CD14-positive monocyte (primary cell): ENCODE measurements around the gene TMEM45A. TPM values are rescaled to one million over a fixed set of nuclear protein-coding genes. Genes with fewer than 3 reads are reported as not detected.

Source experiments
- DNase-seq, 3 donors: peaks; one replicate each; pipeline ENCODE4 v3.0.0-alpha.2; 2011 to 2022
- H2AFZ ChIP-seq: 2 replicates; pipeline ENCODE4 v1.6.0; 2012; ENCODE audit warnings: mild to moderate bottlenecking, low read depth, low read length, inconsistent platforms; ENCODE audit not compliant: insufficient read depth, poor library complexity, severe bottlenecking
- H3K27ac ChIP-seq, 2 donors: 1 replicate in 1 of 2; 2 replicates in 1 of 2; pipeline ENCODE4 v1.5.1; 2012 to 2013; ENCODE audit warnings: low read length in 2 of 2, control low read depth in 1 of 2, inconsistent platforms in 1 of 2, low read depth in 1 of 2, mild to moderate bottlenecking in 1 of 2
- H3K27me3 ChIP-seq, 2 donors: one replicate each; pipeline versions ENCODE4 v1.6.0 to v1.6.1; 2011 to 2013; ENCODE audit warnings: low read length in 2 of 2; ENCODE audit not compliant: control insufficient read depth in 2 of 2, insufficient read depth in 2 of 2
- H3K36me3 ChIP-seq, 2 donors: replicated peaks in 1 of 2; 1 replicate in 1 of 2; 2 replicates in 1 of 2; pipeline versions ENCODE4 v1.5.1 to v1.6.1; 2012 to 2013; ENCODE audit warnings: low read length in 2 of 2, control low read depth in 1 of 2, inconsistent platforms in 1 of 2, mild to moderate bottlenecking in 1 of 2; ENCODE audit not compliant: insufficient read depth in 2 of 2, control insufficient read depth in 1 of 2
- H3K4me1 ChIP-seq, 2 donors: 1 replicate in 1 of 2; 2 replicates in 1 of 2; pipeline versions ENCODE4 v1.5.1 to v1.6.1; 2012 to 2013; ENCODE audit warnings: low read length in 2 of 2, control low read depth in 1 of 2, inconsistent platforms in 1 of 2, mild to moderate bottlenecking in 1 of 2, moderate library complexity in 1 of 2; ENCODE audit not compliant: insufficient read depth in 2 of 2, control insufficient read depth in 1 of 2
- H3K4me2 ChIP-seq: replicated peaks from 2 replicates; pipeline ENCODE3; 2012; ENCODE audit warnings: low read length, moderate library complexity, mild to moderate bottlenecking; ENCODE audit not compliant: poor library complexity, severe bottlenecking; ENCODE audit errors: extremely low read depth
- H3K4me3 ChIP-seq, 3 experiments: fragments of 200-600 bp in 1 of 3; sonication (generic) in 1 of 3; replicated peaks in 1 of 3; 1 replicate in 2 of 3; 2 replicates in 1 of 3; pipeline ENCODE4 v1.5.1; 2011 to 2013; ENCODE audit warnings: low read length in 3 of 3, mild to moderate bottlenecking in 3 of 3, control low read depth in 2 of 3, low read depth in 2 of 3, inconsistent platforms in 1 of 3, moderate library complexity in 1 of 3
- H3K79me2 ChIP-seq: 2 replicates; pipeline ENCODE4 v1.6.0; 2012; ENCODE audit warnings: mild to moderate bottlenecking, control low read depth, inconsistent platforms, low read length, moderate library complexity; ENCODE audit not compliant: insufficient read depth
- H3K9ac ChIP-seq: 2 replicates; pipeline ENCODE4 v1.6.0; 2017; ENCODE audit warnings: low read length, mild to moderate bottlenecking; ENCODE audit not compliant: insufficient read depth, poor library complexity, severe bottlenecking
- H3K9me3 ChIP-seq, 2 donors: replicated peaks in 1 of 2; 1 replicate in 1 of 2; 2 replicates in 1 of 2; pipeline versions ENCODE4 v1.5.1 to v1.6.1; 2012 to 2013; ENCODE audit warnings: low read length in 2 of 2, control low read depth in 1 of 2; ENCODE audit not compliant: control insufficient read depth in 1 of 2, insufficient read depth in 1 of 2
- H4K20me1 ChIP-seq: 2 replicates; pipeline ENCODE4 v1.6.0; 2012; ENCODE audit warnings: mild to moderate bottlenecking, low read length, control low read depth, moderate library complexity; ENCODE audit not compliant: insufficient read depth
- H3K27ac Mint-ChIP-seq, 7 donors: one replicate each; pipeline ENCODE4 v1.8.0; 2020; ENCODE audit warnings: mild to moderate bottlenecking in 7 of 7, mixed read lengths in 7 of 7, moderate library complexity in 6 of 7, inconsistent platforms in 2 of 7
- H3K27me3 Mint-ChIP-seq, 3 donors: one replicate each; pipeline ENCODE4 v1.8.0; 2021 to 2022; ENCODE audit warnings: low read depth in 3 of 3, mild to moderate bottlenecking in 3 of 3, mixed read lengths in 3 of 3, moderate library complexity in 3 of 3, inconsistent platforms in 1 of 3
- H3K36me3 Mint-ChIP-seq, 2 donors: one replicate each; pipeline ENCODE4 v1.8.0; 2020; ENCODE audit warnings: mixed read lengths in 2 of 2, inconsistent platforms in 1 of 2, mild to moderate bottlenecking in 1 of 2
- H3K4me1 Mint-ChIP-seq: one replicate; pipeline ENCODE4 v1.8.0; 2020; ENCODE audit warnings: mild to moderate bottlenecking, mixed read lengths
- H3K4me3 Mint-ChIP-seq, 2 donors: one replicate each; pipeline ENCODE4 v1.8.0; 2020; ENCODE audit warnings: mild to moderate bottlenecking in 2 of 2, mixed read lengths in 2 of 2, moderate library complexity in 1 of 2
- H3K9me3 Mint-ChIP-seq, 7 donors: one replicate each; pipeline ENCODE4 v1.8.0; 2020 to 2022; ENCODE audit warnings: mixed read lengths in 7 of 7, mild to moderate bottlenecking in 6 of 7, moderate library complexity in 6 of 7, inconsistent platforms in 2 of 7
- CTCF ChIP-seq: fragments of 200-600 bp; IDR thresholded peaks from one replicate; pipeline ENCODE4 v1.8.0; 2022; ENCODE audit warnings: antibody characterized with exemption, mild to moderate bottlenecking
- WGBS: methylation state at CpG from one replicate; pipeline ENCODE4 v1.1.5; 2013; ENCODE audit warnings: missing lambda C conversion rate; ENCODE audit not compliant: insufficient coverage; 5-methylcytosine and 5-hydroxymethylcytosine counted together
- intact Hi-C, 2 donors: fragments of 100-400 bp; cut with micrococcal nuclease; formaldehyde crosslinking; loops; one replicate each; pipeline versions ENCODE4 v1.15.0 to v1.15.1; 2023
- polyA plus RNA-seq, 3 donors: library from polyadenylated mRNA; depleted of rRNA in 1 of 3; unstranded in 2 of 3; stranded (reverse) in 1 of 3; fragments of 300-500 nt in 2 of 3; fragments of >200 nt in 1 of 3; fragmentation: Illumina TruSeq in 2 of 3; gene quantifications; 1 replicate in 2 of 3; 2 replicates in 1 of 3; pipeline ENCODE4 v1.2.3, GENCODE V29; 2012 to 2021

The TMEM45A gene
- polyA plus RNA-seq, 3 donors, result 0.03 to 1.5 (median 0.97) TPM

- Histone ChIP-seq H3K4me3 (no peak overlapping the region), H3K27me3 (no peaks in the 10 kb centered on the region), H3K9me3 (peaks cover 0 to 5% of the 10 kb centered on the region in 2 donors), H2AFZ (no peak overlapping the region), H3K4me2 (no peak overlapping the region), H3K36me3 (no peaks in the 10 kb centered on the region), H3K27ac (no peak overlapping the region), H3K4me1 (peaks cover 4 to 21% of the 10 kb centered on the region in 2 donors), H3K9ac (no peak overlapping the region), H3K79me2 (no peaks in the 10 kb centered on the region), H4K20me1 (no peaks in the 10 kb centered on the region)
- intact Hi-C loops, result no loop called here
- 78% methylated on average over 7 of the region's 8 CpGs for WGBS
- H3K36me3 Mint-ChIP-seq, result no peaks in the 10 kb centered on the region
- H3K27ac Mint-ChIP-seq, result no peak overlapping the region
- H3K4me3 Mint-ChIP-seq, result no peak overlapping the region
- TF ChIP-seq CTCF, result no peak
- peaks cover 31% of the 10 kb centered on the region for H3K4me1 Mint-ChIP-seq
- H3K27me3 Mint-ChIP-seq, result peaks cover 0 to 2% (median 0%) of the 10 kb centered on the region in 3 donors
- no peak for DNase-seq
- peaks cover 2 to 10% (median 5%) of the 10 kb centered on the region in 7 donors for H3K9me3 Mint-ChIP-seq
Observed at GRCh38 chr3:100500320-100500880, 8.0 kb downstream of the TMEM45A start.

- Histone ChIP-seq H3K27ac (peak overlapping the region in 1 of 2 donors; percentile 56), H3K79me2 (no peaks in the 10 kb centered on the region), H3K9me3 (peaks cover 0 to 5% of the 10 kb centered on the region in 2 donors), H3K27me3 (no peaks in the 10 kb centered on the region), H4K20me1 (no peaks in the 10 kb centered on the region), H3K9ac (no peak overlapping the region), H3K4me3 (no peak overlapping the region), H3K4me2 (no peak overlapping the region), H3K36me3 (no peaks in the 10 kb centered on the region), H3K4me1 (peaks cover 4 to 13% of the 10 kb centered on the region in 2 donors), H2AFZ (peak overlapping the region; percentile 2)
- intact Hi-C loops, result no loop called here
- peak overlapping the region in 4 of 7 donors; percentile 2 to 75 (median 26) for H3K27ac Mint-ChIP-seq
- no peak overlapping the region for H3K4me3 Mint-ChIP-seq
- peaks cover 0 to 15% (median 6%) of the 10 kb centered on the region in 7 donors for H3K9me3 Mint-ChIP-seq
- no peaks in the 10 kb centered on the region for H3K36me3 Mint-ChIP-seq
- peaks cover 0 to 3% (median 2%) of the 10 kb centered on the region in 3 donors for H3K27me3 Mint-ChIP-seq
- no CpG with 5 or more reads among the region's 1 CpG for WGBS
- DNase-seq, result peak in 1 of 3 donors; percentile 20
- TF ChIP-seq CTCF, result no peak
- peaks cover 25% of the 10 kb centered on the region for H3K4me1 Mint-ChIP-seq
Observed at GRCh38 chr3:100503448-100503847, 11.0 kb downstream of the TMEM45A start.
